Mesothelial cell of epicardium (in vitro differentiated cells): Measurements from ENCODE around the gene PROKR2. TPM values are rescaled to one million over a fixed set of nuclear protein-coding genes. Genes with fewer than 3 reads are reported as not detected.

ENCODE experiments used
- DNase-seq, 2 experiments: peaks; one replicate each; pipeline ENCODE4 v3.0.0; 2021; ENCODE audit warnings: low spot score in 2 of 2; ENCODE audit not compliant: unreplicated experiment in 2 of 2
- H3K27ac Mint-ChIP-seq: 2 replicates; pipeline ENCODE4 v1.8.0; 2021; ENCODE audit warnings: mixed read lengths
- H3K27me3 Mint-ChIP-seq: 2 replicates; pipeline ENCODE4 v1.8.0; 2021; ENCODE audit warnings: low read depth, mixed read lengths
- H3K36me3 Mint-ChIP-seq: 2 replicates; pipeline ENCODE4 v1.8.0; 2021; ENCODE audit warnings: mixed read lengths
- H3K4me1 Mint-ChIP-seq: 2 replicates; pipeline ENCODE4 v1.8.0; 2021; ENCODE audit warnings: mixed read lengths
- H3K4me3 Mint-ChIP-seq: 2 replicates; pipeline ENCODE4 v1.8.0; 2021; ENCODE audit warnings: mild to moderate bottlenecking, moderate library complexity, mixed read lengths
- H3K9me3 Mint-ChIP-seq: 2 replicates; pipeline ENCODE4 v1.8.0; 2021; ENCODE audit warnings: mixed read lengths
- total RNA-seq: library from RNA; stranded (reverse); gene quantifications from 3 replicates; pipeline ENCODE4 v1.2.1, GENCODE V29; 2021
- TF ChIP-seq, protein P1 (sequence below): fragments of 200-600 bp; sonication (generic); IDR thresholded peaks from one replicate; pipeline ENCODE4 v1.5.0; 2021; ENCODE audit warnings: antibody characterized with exemption; ENCODE audit not compliant: unreplicated experiment

PROKR2 gene
- total RNA-seq, 1 donor from 2014 or later, result 2.3 TPM

DNA sequence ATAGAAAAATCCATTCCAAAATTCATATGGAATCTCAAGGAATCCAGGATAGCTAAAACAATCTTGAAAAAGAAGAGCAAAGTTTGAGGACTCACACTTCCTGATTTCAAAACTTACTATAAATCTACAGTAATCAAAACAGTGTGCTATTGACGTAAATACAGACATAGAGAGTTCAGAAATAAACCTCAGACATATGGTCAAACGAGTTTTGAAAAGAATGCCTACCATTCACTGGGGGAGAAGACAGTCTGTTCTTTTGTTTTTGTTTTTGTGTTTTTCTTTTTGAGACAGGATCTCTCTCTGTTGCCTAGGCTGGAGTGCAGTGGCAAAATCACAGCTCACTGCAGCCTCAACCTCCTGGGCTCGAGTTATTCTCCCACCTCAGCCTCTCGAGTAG, 25.3 kb upstream of the PROKR2 start:
- TF ChIP-seq, protein P1, sequence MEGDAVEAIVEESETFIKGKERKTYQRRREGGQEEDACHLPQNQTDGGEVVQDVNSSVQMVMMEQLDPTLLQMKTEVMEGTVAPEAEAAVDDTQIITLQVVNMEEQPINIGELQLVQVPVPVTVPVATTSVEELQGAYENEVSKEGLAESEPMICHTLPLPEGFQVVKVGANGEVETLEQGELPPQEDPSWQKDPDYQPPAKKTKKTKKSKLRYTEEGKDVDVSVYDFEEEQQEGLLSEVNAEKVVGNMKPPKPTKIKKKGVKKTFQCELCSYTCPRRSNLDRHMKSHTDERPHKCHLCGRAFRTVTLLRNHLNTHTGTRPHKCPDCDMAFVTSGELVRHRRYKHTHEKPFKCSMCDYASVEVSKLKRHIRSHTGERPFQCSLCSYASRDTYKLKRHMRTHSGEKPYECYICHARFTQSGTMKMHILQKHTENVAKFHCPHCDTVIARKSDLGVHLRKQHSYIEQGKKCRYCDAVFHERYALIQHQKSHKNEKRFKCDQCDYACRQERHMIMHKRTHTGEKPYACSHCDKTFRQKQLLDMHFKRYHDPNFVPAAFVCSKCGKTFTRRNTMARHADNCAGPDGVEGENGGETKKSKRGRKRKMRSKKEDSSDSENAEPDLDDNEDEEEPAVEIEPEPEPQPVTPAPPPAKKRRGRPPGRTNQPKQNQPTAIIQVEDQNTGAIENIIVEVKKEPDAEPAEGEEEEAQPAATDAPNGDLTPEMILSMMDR, result no peak
- H3K4me1 Mint-ChIP-seq, result no peaks in the 10 kb centered on the region
- H3K27me3 Mint-ChIP-seq, result peaks cover 44% of the 10 kb centered on the region
- no peak for DNase-seq
- peaks cover 14% of the 10 kb centered on the region for H3K9me3 Mint-ChIP-seq
- no peak overlapping the region for H3K27ac Mint-ChIP-seq
- peaks cover 2% of the 10 kb centered on the region for H3K36me3 Mint-ChIP-seq
- H3K4me3 Mint-ChIP-seq, result no peak overlapping the region

DNA sequence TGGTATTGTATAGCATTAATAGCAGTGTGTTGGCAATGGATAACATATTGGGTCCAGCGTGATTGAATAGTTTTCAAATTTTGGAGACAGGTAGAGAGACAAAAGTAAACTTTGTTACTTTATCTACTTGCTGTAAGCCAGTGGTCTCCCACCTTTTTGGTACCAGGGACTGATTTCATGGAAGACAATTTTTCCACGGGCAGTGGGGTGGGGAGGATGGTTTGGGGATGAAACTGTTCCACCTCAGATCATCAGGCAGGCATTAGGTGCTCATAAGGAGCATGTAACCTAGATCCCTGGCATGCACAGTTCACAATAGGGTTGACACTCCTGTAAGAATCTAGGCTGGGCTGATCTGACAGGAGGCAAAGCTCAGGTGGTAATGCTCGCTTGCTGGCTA, 14.6 kb upstream of the PROKR2 start:
- peaks cover 7% of the 10 kb centered on the region for H3K9me3 Mint-ChIP-seq
- peaks cover 23% of the 10 kb centered on the region for H3K4me1 Mint-ChIP-seq
- no peak overlapping the region for H3K27ac Mint-ChIP-seq
- H3K27me3 Mint-ChIP-seq, result peaks cover 14% of the 10 kb centered on the region
- no peaks in the 10 kb centered on the region for H3K36me3 Mint-ChIP-seq
- H3K4me3 Mint-ChIP-seq, result no peak overlapping the region
- DNase-seq, result no peak
- TF ChIP-seq, protein P1, result no peak

DNA sequence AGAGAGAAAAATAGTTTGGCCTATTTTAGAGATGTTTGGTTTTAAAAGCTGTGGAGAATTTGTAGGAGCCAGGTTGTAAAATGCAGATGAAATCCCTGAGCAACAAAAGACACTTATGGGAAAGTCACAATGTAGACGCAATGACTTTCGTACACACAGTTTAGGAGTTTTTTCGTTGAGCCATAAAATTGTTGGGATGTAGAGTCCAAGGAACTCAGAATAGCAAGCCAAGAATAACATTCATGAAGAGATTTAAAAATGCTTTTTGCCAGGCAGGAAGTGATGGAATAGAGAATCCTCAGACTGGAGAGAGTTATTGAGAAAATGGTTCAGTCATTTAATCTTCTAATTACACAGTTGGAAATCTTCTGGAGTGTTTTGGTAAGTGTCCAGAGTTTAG, 11.5 kb upstream of the PROKR2 start:
- H3K27ac Mint-ChIP-seq, result peak overlapping the region; percentile 14
- no peaks in the 10 kb centered on the region for H3K9me3 Mint-ChIP-seq
- no peaks in the 10 kb centered on the region for H3K36me3 Mint-ChIP-seq
- TF ChIP-seq, protein P1, result no peak
- no peak overlapping the region for H3K4me3 Mint-ChIP-seq
- peaks cover 23% of the 10 kb centered on the region for H3K4me1 Mint-ChIP-seq
- no peak for DNase-seq
- peaks cover 6% of the 10 kb centered on the region for H3K27me3 Mint-ChIP-seq

DNA sequence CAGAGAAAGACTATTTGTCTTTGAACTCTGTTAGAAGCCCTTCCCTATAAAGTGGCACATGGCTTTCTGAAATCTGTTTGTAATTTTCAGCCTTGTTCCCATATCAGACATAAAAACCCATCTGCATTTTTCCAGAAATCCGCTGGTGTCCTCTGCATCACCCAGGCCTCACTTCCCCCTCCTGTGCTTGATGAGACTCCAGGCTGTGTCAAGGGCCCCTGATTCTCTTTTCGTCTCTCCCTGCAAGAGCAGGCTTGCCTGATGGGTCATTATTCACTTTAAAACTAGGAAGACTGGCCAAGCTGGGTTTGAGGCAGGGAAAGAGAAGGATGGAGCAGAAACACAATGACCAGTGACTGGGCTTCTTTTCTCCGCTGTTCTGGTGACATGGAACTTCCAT, 10.6 kb upstream of the PROKR2 start:
- TF ChIP-seq, protein P1, result no peak
- Mint-ChIP-seq H3K27ac (peak overlapping the region; percentile 47), H3K36me3 (no peaks in the 10 kb centered on the region), H3K4me3 (no peak overlapping the region), H3K4me1 (peaks cover 23% of the 10 kb centered on the region), H3K9me3 (no peaks in the 10 kb centered on the region), H3K27me3 (peaks cover 8% of the 10 kb centered on the region)
- DNase-seq, result no peak

DNA sequence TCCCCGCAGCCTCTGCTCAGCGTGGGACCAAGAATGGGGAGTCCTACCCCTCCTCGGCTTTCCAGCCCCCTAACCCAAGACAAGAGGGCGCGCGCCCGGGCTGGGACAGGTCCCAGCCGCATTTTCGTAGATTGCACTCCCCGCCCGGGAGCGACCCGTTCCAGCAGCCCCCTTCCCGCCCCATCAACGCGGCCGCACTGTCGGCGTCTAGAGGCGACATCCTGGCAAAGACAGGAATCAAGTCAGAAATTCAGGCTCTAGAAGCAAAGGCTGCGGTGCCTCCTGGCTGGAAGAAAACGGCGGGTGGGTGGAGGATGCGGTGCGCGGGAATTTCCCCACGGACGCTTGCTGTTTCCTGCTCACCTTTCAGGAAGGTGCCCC, 957 bp downstream of the PROKR2 start:
- H3K4me3 Mint-ChIP-seq, result peak overlapping the region; percentile 62
- H3K27me3 Mint-ChIP-seq, result peaks cover 83% of the 10 kb centered on the region
- DNase-seq, result no peak
- TF ChIP-seq, protein P1, result no peak
- H3K4me1 Mint-ChIP-seq, result peaks cover 13% of the 10 kb centered on the region
- H3K27ac Mint-ChIP-seq, result no peak overlapping the region
- no peaks in the 10 kb centered on the region for H3K36me3 Mint-ChIP-seq
- peaks cover 4% of the 10 kb centered on the region for H3K9me3 Mint-ChIP-seq

DNA sequence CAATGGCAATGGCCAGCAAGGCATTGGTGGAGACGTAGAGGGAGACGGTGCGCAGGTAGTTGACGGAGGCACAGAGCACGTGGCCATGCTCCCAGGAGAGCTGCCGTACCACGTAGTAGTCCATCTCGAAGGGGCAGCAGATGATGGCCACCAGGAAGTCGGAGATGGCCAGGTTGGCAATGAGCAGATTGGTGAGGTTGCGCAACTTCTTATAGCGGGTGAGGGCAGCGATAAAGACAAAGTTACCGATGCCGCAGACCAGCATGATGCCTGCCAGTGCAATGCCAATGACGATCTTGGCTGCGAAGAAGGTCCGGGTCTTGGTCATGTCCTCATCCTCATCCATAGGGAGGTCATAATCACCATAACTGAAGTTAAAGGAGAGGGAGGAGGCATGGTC, 2.8 kb downstream of the PROKR2 start:
- Mint-ChIP-seq H3K36me3 (no peaks in the 10 kb centered on the region), H3K9me3 (peaks cover 22% of the 10 kb centered on the region), H3K27me3 (peaks cover 76% of the 10 kb centered on the region), H3K4me3 (no peak overlapping the region), H3K4me1 (peaks cover 9% of the 10 kb centered on the region), H3K27ac (no peak overlapping the region)
- DNase-seq, result no peak
- TF ChIP-seq, protein P1, result no peak
